Stimulated activated CD8-positive, alpha-beta memory T cell treated with anti-CD3 and anti-CD28 coated beads, Interleukin-4, amount 100 ng/mL, for 1 hour (primary cell): ENCODE results near the gene TRPV6.

Experiments used
- DNase-seq, 2 donors: peaks; one replicate each; pipeline ENCODE4 v3.0.0-alpha.2; 2020; ENCODE audit warnings: low read depth in 2 of 2, low spot score in 1 of 2

Gene TRPV6

GRCh38 chr7:142855114-142855743, 30.3 kb downstream of the TRPV6 start:
- DNase-seq: no peak

GRCh38 chr7:142854372-142855113, 31.0 kb downstream of the TRPV6 start, which contains the start of gene EPHB6:
Gene EPHB6, plus strand, starts transcription at chr7:142855076. Its CDS starts 8,152 bp downstream, at chr7:142863228.
- DNase-seq: peak in 1 of 2 donors; percentile 27

GRCh38 chr7:142853739-142854371, 31.7 kb downstream of the TRPV6 start:
- DNase-seq: peak in 1 of 2 donors; percentile 30

GRCh38 chr7:142851919-142852318, 33.6 kb downstream of the TRPV6 start:
- no peak for DNase-seq

GRCh38 chr7:142851269-142851668, 34.3 kb downstream of the TRPV6 start:
- DNase-seq: no peak

- DNase-seq: no peak
Observed at GRCh38 chr7:142847353-142847752, 38.2 kb downstream of the TRPV6 start.

GRCh38 chr7:142842251-142842766, 43.2 kb downstream of the TRPV6 start:
- DNase-seq: no peak

- DNase-seq: no peak
Observed at GRCh38 chr7:142838461-142839213, 46.9 kb downstream of the TRPV6 start.

GRCh38 chr7:142836426-142836825, 49.1 kb downstream of the TRPV6 start:
- DNase-seq: no peak

- DNase-seq: no peak
Observed at GRCh38 chr7:142835487-142835886, 50.1 kb downstream of the TRPV6 start.

- no peak for DNase-seq
Observed at GRCh38 chr7:142833174-142834048, 52.1 kb downstream of the TRPV6 start.

- no peak for DNase-seq
Observed at GRCh38 chr7:142832417-142832816, 53.1 kb downstream of the TRPV6 start.

- DNase-seq: no peak
Observed at GRCh38 chr7:142827951-142828500, 57.5 kb downstream of the TRPV6 start.

- no peak for DNase-seq
Observed at GRCh38 chr7:142822714-142823113, 62.8 kb downstream of the TRPV6 start.
